ENCODE data around the gene CSPG4. TPM values are rescaled to one million over a fixed set of nuclear protein-coding genes. Genes with fewer than 3 reads are reported as not detected.
"Not testable (repeated sequence)": the region's sequence is repeated elsewhere in the genome, so short reads cannot be mapped to it uniquely, and the experiment has no call there.

CSPG4 gene
- total RNA-seq, 1 donor from 2014 or later, result 5.4 TPM

DNA sequence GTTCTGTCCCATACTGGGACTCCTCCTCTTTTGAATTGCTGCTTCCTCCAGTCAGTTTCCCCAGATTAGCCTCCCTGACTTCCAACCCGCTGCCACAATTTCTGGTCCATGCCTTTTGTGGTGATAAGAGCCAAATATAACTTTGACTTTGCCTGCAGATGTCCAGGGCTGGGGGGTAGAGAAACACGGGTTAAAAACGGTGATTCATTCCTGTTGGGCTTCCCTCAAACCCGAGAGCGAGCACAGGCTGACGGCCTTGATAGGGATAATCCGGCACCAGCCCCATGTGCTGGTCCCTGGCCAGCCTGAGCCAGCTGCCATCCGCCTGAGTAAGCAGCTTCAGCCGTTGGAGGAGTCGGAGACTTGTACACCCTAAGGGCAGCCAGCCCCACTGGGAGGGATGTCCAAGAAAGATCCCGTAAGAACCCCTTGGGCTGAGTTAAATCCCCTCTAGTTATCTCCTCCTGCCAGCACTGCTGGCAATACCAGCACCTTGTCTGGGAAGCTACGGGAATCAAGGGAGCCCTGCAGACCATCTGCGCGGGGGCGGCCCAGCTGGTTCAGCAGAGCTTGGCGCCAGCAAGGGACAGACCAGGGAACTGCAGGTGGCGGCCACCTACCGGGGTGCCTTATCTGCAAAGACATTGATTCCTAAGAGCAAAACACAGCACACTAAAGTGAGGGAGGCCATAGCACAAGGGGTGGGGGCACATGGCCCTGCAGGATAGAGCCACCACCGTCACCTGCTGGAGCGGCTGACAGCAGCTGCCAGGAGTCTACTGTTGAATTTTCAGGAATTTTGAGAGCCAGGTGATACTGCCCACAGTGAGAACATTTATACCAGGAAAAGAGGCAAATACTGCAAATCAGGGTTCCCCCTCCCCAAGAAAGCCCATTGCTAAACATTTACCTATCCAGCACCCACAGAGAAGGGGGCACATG, 18.1 kb downstream of the CSPG4 start:
- peak overlapping the region; percentile 70 for H3K4me3 Mint-ChIP-seq
- peak; percentile 27 for DNase-seq (ENCODE audit: low read depth, low spot score)
- H3K9me3 Mint-ChIP-seq, result no peaks in the 10 kb centered on the region
- H3K4me1 Mint-ChIP-seq, result peaks cover 53% of the 10 kb centered on the region
- H3K27me3 Mint-ChIP-seq (ENCODE audit: low read depth), result no peaks in the 10 kb centered on the region
- H3K27ac Mint-ChIP-seq (ENCODE audit: unreplicated experiment), result no peak overlapping the region
- no peaks in the 10 kb centered on the region for H3K36me3 Mint-ChIP-seq (ENCODE audit: low read depth)
- TF ChIP-seq, protein P1, sequence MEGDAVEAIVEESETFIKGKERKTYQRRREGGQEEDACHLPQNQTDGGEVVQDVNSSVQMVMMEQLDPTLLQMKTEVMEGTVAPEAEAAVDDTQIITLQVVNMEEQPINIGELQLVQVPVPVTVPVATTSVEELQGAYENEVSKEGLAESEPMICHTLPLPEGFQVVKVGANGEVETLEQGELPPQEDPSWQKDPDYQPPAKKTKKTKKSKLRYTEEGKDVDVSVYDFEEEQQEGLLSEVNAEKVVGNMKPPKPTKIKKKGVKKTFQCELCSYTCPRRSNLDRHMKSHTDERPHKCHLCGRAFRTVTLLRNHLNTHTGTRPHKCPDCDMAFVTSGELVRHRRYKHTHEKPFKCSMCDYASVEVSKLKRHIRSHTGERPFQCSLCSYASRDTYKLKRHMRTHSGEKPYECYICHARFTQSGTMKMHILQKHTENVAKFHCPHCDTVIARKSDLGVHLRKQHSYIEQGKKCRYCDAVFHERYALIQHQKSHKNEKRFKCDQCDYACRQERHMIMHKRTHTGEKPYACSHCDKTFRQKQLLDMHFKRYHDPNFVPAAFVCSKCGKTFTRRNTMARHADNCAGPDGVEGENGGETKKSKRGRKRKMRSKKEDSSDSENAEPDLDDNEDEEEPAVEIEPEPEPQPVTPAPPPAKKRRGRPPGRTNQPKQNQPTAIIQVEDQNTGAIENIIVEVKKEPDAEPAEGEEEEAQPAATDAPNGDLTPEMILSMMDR (conservative IDR thresholded peaks at IDR 0.05), result peak; percentile 54

DNA sequence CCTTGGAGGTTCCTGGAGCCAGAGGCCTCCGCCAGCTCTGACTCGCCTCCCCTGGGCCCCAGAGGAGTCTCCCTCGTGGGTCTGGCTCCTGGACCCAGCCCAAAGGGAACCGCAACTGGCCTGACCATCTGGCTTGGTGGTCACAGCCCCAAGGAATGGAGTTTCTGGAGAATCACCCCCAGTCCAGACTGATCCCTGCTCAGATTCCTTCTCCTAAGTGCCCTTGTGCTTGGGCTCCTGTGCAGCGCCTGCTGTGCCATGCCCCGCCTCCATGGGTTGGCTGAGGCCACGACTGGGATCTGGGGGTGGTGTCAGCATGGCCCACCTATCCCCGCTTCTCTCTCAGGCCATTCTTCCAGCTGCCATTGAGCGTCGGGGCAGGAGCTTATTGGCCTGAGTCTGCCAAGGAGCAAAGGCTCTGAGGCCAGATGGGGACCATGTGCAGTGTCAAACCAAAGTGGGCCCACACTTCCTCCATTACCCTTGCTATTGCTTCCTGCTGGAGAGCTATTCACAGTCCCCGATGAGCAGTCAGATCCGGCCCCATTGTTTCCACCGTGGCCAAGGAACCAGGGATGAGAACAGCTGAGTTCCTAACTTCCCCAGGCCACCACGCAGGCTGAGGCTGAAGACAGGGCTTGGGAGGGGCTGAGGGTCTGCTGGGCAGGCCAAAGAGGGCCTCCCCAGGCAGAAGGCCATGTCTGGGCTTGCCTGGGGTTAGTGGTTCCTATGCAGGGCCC, 19.0 kb downstream of the CSPG4 start:
- Mint-ChIP-seq H3K4me3 (no peak overlapping the region), H3K36me3 (ENCODE audit: low read depth) (no peaks in the 10 kb centered on the region)

DNA sequence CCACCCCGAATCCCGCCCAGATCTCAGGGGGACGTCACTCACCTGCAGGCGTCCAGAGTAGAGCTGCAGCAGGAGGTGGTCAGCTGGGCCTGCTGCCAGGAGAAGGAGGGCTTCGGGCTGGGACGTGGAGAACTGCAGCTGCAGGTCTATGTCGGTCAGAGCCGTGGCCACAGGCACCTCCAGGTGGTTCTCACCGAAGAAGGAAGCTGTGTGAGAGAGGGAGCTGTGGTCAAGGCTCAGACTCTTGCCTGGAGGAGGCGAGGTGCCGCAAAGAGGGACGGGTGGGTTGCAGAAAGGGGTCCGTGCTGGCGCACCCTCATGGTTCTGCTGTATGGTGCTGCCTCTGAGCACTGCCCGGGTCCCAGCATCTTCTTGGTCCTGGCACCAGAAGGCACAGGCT, 19.6 kb downstream of the CSPG4 start:
- not testable (repeated sequence) for H3K27me3 Mint-ChIP-seq (ENCODE audit: low read depth); H3K4me3 Mint-ChIP-seq; H3K27ac Mint-ChIP-seq (ENCODE audit: unreplicated experiment); DNase-seq (ENCODE audit: low read depth, low spot score); H3K36me3 Mint-ChIP-seq (ENCODE audit: low read depth); H3K9me3 Mint-ChIP-seq
- H3K4me1 Mint-ChIP-seq, result peaks cover 49% of the 10 kb centered on the region

More for the DNA sequence above, 19.0 kb downstream of the CSPG4 start:
- TF ChIP-seq, protein P1 (conservative IDR thresholded peaks at IDR 0.05), result no peak
- Mint-ChIP-seq H3K27ac (ENCODE audit: unreplicated experiment) (no peak overlapping the region), H3K27me3 (ENCODE audit: low read depth) (no peaks in the 10 kb centered on the region), H3K4me1 (peaks cover 46% of the 10 kb centered on the region), H3K9me3 (no peaks in the 10 kb centered on the region)
- DNase-seq (ENCODE audit: low read depth, low spot score), result no peak

DNA sequence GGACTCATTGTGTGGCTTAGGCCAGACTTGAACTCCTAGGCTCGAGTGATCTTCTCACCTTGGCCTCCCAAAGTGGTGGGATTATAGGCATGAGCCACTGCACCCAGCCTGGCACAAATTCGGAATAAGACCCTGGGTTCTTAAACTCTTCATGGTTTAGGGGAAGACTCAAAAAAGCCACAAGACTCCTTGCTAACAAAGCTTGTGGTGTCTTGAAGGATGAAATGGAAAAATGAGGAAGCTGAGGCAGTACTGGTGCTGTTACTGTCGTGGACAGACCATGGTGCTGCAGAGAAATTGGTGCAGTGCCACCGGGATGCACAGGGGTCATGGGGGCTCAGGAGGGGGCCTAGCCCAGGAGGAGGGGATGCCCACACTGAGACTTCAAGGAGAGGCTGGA, 20.3 kb downstream of the CSPG4 start:
- H3K36me3 Mint-ChIP-seq (ENCODE audit: low read depth); H3K27me3 Mint-ChIP-seq (ENCODE audit: low read depth); H3K9me3 Mint-ChIP-seq; DNase-seq (ENCODE audit: low read depth, low spot score): not testable (repeated sequence)
- Mint-ChIP-seq H3K27ac (ENCODE audit: unreplicated experiment) (peak overlapping the region; percentile 60), H3K4me1 (peaks cover 43% of the 10 kb centered on the region), H3K4me3 (peak overlapping the region; percentile 38)

DNA sequence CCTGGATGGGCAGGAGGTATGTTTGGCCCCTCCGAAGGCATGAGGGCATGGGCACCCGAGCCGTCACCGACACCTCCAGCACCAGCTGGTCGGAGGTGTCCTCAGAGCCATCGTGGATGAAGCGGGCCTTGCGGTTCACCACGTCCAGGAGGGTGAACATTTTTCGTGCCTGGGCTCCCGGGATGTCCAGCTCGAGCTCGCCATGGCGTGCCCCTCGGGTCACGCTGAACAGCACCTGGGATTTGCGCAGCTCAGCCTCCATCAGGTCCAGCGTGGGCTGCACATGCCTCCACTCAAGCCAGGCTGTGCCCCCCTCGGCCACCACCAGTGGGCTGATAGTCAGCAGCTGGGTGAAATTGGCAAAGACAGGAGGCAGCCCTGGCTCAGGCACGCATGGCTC, 23.2 kb downstream of the CSPG4 start:
- H3K36me3 Mint-ChIP-seq (ENCODE audit: low read depth); DNase-seq (ENCODE audit: low read depth, low spot score); H3K27me3 Mint-ChIP-seq (ENCODE audit: low read depth); H3K27ac Mint-ChIP-seq (ENCODE audit: unreplicated experiment); H3K4me3 Mint-ChIP-seq; H3K9me3 Mint-ChIP-seq: not testable (repeated sequence)
- peaks cover 18% of the 10 kb centered on the region for H3K4me1 Mint-ChIP-seq

DNA sequence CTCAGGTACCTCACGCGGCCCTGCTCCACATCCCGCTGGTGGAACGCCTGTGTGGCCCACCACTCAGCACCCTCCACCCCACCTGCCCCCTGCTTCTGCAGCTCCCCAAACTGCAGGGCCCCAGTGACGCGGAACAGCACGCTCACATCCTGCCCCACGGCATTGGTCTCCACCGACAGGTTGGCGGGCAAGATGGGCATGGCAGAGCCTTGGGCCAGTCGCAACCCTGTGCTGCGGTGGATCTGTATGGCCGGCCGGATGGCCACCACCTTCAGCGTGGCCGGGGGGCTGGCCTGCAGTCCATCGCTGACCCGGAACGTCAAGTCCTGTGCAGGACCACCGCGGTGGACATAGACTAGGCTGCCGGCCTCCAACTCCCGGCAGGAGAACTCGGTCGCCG, 23.8 kb downstream of the CSPG4 start:
- Mint-ChIP-seq H3K4me1 (peaks cover 12% of the 10 kb centered on the region), H3K27me3 (ENCODE audit: low read depth) (no peaks in the 10 kb centered on the region), H3K4me3 (no peak overlapping the region), H3K27ac (ENCODE audit: unreplicated experiment) (no peak overlapping the region), H3K36me3 (ENCODE audit: low read depth) (peaks cover 4% of the 10 kb centered on the region), H3K9me3 (no peaks in the 10 kb centered on the region)
- TF ChIP-seq, protein P1 (conservative IDR thresholded peaks at IDR 0.05), result no peak
- DNase-seq (ENCODE audit: low read depth, low spot score), result no peak

DNA sequence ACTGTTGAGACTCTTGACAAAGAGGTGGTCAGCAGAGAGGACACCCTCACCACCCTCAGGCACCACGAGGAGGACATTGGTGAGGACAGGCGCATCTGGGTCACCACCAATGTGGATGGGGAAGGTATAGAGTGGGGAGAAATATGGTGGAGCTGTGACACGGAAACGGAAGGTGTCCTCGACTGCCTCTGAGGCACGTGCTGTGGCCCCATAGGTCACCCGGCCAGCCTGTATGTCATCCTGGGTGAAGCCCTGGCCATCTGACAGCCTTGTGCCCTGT, 24.4 kb downstream of the CSPG4 start:
- H3K36me3 Mint-ChIP-seq (ENCODE audit: low read depth), result peaks cover 4% of the 10 kb centered on the region
- TF ChIP-seq, protein P1 (conservative IDR thresholded peaks at IDR 0.05), result no peak
- H3K27ac Mint-ChIP-seq (ENCODE audit: unreplicated experiment), result no peak overlapping the region
- peaks cover 9% of the 10 kb centered on the region for H3K4me1 Mint-ChIP-seq
- H3K27me3 Mint-ChIP-seq (ENCODE audit: low read depth), result no peaks in the 10 kb centered on the region
- H3K9me3 Mint-ChIP-seq, result no peaks in the 10 kb centered on the region
- no peak overlapping the region for H3K4me3 Mint-ChIP-seq
- DNase-seq (ENCODE audit: low read depth, low spot score), result no peak

Data from neural crest cell (in vitro differentiated cells).